Activated CD4-positive, CD25-positive, alpha-beta regulatory T cell treated with anti-CD3 and anti-CD28 coated beads, Interleukin-2, amount 50 U/mL, for 24 hours (primary cell): ENCODE data around the gene SYT8.

Source experiments
- ATAC-seq, 2 donors: fragments of 150-1000 bp; cut with Tn5 transposase; one replicate each; pipeline ENCODE4 v1.10.0; 2021; ENCODE audit warnings: mild to moderate bottlenecking in 1 of 2, moderate library complexity in 1 of 2

Gene SYT8

GRCh38 chr11:1846453-1846932, 11.7 kb downstream of the SYT8 start:
- no peak for ATAC-seq

DNA sequence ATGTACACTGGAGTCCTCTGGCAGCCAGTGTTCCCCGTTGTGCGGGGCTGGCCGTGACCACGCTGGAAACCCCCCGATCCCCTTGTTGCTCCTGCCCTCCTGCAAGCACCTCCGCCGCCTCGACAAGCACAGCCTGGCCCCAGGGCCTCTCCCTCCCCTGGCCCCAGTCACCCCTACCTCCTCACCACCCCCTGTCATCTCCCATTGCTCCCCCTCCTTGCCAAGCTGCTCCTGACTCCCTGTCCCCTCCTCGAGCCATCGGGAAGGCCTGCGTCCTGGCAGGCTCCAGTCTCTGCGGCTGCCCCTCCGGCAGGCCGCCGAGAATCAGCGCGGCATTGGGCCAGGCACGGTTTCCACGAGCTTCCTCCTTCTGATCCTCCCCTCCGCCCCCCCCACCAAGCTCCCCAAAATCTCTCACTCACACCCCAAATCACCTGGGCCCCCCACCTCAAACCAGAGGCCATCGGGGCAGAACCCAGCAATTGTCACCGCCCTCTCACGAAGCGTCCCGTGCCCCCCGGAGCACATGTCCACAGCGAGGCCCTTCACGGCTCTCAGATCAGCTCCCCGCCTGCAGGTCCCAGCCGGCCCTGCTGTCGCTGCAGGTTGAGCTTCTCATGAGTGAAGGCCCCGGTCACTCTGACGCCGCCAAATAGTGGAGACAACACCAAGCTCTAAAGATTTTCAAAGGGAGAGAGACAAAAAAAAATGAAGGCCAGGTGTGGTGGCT, 12.4 kb downstream of the SYT8 start:
- ATAC-seq: no peak

GRCh38 chr11:1847926-1848639, 13.3 kb downstream of the SYT8 start:
- ATAC-seq: no peak

GRCh38 chr11:1848640-1849430, 14.0 kb downstream of the SYT8 start:
- no peak for ATAC-seq

DNA sequence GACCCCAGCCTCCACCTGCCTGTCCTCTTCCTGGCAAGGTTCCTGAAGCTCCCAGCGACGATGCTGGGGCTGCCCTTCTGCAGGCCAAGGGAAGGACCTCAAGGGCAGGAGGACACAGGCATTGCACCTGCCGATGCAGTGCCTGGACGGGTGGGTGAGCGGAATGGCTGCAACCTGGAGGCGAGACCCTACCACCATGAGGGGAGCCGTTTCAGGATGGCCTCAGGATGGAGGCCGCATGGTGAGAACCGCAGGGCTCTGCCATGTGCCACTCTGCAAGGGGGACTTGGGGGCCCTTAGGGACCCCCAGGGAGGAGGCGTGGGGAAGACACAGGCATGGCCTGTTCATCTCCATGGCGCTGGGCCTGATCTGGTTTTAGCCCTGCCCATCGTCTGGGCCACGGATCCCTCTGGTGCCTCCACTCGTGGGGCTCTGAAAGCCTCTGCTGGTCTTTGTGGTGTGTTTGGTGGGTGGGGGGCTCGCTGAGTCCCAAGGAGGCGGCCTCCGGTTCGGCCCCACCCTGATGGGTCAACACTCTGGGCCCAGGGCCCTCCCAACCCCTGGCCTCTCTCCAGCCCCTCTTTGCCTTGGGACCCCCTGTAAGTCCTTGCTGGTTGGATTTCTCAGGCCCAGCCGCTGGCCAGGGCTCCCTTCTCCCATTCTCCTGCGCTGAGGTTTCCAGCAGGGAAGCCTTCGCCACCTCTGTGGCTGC, 16.8 kb downstream of the SYT8 start:
- no peak for ATAC-seq

DNA sequence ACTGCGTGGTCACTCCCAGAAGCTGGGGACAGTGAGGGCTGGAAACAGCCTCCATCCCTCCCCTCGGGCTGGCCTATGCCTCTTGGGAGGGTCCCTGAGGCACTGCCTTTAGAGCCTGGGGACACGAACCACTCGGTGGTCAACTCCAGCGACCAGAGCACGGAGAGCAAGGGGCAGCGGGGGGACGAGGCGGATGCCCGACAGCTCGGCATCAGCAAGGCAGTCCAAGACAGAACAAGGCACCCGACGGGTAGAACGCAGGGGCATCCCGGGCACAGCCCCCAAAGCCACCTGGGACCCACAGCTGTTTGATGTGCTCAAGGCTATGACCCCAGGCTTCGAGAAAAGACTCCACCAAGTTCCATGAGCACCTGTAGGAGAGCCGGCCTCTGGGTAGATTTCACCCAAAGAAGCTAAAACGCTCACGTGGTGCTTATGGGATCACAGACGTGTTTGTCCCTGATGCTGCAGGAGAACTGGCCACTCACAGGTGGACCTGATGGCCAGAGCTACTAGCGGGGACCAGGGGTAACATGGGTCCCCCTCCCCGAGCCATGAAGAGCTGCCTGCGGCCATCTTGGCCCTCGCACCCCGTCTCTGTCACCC, 17.6 kb downstream of the SYT8 start:
- ATAC-seq: no peak

DNA sequence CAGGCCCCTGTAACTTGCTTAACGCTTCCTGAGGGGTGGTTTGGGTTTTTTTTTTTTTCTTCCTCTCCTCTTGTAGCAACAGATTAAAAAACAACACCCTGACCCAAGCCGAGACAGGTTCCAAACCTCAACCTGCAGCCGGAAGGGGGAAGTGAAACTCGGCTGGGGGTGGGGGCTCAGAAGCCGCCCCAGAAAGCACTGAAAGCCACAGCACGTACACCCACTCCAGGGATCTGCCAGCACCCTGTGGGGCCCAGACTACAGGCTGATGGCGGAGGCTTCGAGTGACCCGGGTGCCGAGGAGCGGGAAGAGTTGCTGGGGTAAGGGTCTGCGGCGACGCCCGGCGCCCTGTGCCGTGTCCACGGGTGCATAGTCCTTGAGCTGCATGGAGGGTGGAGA, 18.1 kb downstream of the SYT8 start, which contains the start of gene LSP1:
Gene LSP1, plus strand, starts transcription at position 208 of the 400 bp plus-strand sequence. Its CDS starts 61 bp downstream, at position 269.
- ATAC-seq: peak; percentile 61 to 65

DNA sequence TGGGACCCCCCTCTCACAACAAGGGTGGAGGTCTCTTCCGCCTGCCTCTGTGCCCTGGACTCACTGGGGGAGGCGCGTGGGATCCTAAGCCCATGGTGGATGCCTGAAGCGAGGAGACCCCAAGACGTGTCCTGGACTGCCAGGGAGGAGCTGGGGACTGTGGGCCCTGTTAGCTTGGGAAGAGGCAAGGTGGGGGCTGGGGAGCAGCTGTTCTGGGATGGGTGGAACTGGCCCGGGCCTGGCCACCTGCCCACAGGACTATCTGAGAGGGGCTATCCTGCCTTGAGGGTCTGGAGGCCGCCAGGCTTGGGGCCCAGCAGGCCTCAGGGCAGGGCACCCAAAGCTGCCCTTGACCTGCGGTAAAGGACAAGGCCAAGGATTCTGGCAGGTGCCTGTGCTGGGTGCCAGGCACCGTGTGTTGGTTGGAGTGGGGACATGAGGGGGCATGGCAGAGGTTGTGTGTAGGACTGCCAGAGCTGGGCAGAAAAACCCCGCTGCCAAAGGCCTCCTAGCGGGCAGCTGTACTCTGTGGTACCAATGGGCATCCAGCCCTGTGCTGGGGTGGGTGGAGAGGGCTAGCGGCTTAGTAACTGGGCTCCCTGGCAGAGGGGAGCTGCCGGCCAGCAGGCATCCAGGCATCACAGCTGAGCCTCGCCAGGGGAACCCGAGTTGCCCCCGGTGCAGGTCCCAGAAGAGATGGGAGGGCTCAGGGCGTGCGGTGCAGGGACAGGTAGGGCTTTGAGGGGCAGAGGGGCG, 18.8 kb downstream of the SYT8 start:
- peak in 1 of 2 donors; percentile 2 for ATAC-seq

- ATAC-seq: no peak
Observed at GRCh38 chr11:1854132-1854948, 19.6 kb downstream of the SYT8 start.

DNA sequence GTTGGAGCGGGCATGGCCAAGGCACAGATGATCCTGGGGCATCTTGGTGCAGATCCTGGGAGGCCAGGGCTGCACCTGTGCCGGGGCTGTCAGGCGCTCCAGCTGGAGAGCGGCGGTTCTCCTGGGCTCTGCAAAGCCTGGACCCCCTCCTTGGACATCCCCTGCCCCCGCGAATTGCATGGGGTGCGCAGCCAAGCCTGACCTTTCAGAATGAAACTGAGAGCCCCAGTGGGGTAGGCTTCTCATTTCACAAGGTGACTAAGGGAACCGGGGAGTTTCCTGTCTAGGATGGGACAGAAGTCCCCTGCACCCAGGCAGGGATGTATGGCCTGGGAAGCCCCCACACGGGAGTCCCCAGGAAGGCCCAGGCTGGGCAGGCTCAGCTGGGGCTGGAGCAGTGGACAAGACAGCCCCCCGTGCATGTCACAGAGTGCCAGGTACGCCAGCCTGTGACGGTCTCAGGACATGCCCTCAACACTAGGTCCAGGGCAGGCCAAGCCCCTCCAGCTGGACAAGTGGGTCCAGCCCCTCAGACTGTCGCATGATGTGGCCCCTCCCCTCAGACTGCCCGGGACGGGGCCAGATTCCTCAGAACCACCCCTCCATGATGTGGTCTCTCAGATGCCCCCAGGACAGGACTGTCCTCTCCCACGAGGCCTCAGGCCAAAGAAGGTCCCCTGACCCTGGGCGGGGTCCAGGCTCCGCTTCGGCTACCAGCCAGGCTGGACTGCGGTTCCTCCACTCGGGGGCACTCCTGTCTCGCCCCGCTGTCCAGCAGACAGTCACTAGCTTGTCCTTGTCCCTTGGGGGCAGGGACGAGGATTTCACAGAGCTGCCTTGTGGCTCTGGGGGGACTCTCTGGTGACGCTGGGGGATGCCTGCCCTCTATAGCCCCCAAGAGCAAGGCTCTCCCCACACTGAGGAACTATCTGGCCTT, 20.4 kb downstream of the SYT8 start:
- peak; percentile 56 to 57 for ATAC-seq

DNA sequence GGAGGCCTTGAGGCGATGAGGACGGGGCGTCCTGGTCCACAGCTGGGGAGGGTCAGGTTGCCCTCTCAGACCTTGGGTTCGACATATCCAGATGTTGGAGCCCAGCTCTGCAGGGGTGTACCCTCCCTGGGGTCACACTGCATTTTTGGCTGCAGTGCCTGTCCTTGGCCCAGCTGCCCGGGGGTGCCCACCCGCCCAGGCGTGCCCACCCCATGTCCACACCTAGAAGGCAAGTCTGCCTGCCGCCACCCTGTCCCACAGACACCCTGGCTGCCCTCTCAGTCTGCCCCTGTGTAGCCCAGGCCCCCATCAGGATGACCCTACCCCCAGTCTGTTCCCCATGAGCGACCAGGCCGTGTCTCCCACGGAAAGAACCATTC, 21.1 kb downstream of the SYT8 start:
- ATAC-seq: no peak

DNA sequence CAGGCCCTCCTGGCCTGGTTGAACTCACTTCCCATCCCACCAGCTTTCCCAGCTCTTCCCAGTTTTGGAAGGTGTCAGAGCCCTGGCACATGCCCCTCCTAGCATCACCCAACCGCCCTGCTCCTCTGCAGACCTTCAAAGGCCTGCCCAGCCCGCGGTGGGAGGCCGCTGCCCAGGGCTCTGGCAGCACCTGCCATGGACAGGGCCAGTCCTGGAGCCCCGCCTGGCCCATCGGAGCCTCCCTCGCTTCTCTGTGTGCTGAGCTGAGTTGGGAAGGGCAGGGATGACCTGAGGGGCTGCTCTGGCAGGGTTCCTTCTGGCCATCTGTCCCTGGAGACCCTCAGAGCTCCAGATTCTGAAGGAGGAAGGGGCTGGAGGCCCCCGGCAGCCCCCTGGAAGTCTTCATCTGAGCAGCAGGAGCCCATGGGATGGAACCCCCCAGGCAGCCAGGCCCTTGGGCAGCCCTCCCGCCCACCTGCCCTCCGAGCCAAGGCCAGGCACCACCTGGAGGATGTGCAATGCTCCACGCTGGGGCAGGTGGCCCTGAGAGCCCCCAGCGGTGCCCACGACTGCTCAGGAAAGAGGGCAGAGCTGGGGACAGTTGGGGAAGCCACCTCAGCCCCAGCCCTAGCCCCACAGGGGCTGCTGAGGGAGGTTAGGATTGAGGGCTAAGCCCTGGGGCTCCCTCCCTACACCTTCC, 21.7 kb downstream of the SYT8 start:
- ATAC-seq: no peak

GRCh38 chr11:1857064-1857463, 22.3 kb downstream of the SYT8 start:
- no peak for ATAC-seq

DNA sequence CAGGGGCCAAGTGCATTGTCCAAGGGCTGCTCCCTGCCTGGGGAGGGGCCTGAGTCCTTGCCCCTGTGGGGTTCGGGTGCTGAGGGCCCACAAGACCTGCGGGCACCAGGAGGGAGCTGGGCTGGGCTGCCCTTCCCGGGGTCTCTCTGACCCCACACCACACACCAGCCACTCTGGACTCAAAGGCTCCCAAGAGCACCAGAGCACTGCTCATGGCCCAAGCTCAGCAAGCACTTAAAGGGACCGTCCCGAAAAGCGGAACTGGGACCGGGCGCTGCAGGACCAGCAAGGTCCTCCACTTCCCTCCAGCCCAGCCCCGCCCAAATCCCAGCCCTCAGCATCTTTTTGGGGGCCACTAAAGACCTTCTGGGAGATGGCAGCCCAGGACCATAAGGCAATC, 23.4 kb downstream of the SYT8 start:
- ATAC-seq: no peak

DNA sequence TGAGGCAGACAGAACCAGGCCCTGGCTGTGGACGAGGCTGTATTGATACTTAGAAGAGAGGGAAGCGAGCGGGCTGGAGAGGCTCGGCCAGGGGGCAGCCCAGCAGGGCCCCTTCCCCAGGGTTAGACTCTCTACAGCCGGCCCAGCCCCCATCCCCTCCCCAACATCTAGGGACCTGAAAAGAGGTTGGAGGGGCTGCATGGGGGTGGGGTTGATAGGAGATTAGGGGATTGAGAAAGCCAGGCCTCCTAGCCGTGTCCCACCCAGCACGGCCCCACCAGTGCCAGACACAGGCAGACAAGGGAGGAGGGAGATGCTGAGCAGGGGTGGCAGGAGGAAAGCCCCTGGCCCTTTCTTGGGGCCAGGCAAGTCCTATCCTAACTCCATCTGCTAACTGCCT, 23.8 kb downstream of the SYT8 start:
- no peak for ATAC-seq

DNA sequence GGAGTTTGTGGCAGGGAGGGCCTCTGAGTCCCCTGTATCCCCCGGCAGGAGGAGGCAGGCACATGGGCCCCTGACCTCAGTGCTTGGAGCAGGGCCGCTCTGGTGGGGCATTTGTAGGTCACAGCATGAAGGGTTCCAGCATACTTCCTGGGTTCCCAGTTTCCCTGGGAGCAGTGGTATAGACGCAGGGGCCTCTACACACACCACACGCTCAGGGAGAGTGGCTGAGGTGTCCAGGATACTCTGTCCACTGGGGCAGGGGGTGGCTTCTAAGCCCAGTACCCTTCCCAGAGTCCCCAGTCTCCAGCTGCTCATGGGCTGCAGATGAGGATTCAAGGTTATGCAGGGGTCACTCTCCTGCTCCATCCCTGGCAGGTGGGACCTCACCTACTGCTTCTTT, 24.2 kb downstream of the SYT8 start:
- no peak for ATAC-seq

DNA sequence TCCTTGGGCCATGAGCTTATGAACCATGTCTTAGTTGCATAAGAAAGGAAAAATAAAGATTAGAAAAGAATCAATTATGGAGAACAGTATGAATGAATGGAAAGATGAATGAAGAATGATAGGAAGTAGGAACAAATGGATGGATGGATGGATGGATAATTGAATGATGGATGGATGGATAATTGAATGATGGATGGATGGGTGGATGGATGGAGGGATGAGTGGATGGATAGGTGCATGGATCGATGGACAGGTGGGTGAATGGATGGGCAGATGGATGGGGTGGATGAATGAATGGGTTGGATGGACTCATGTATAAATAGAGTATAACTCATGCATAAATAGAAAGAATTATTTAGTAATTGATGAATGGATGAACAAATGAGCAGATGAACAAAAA, 25.3 kb downstream of the SYT8 start:
- no peak for ATAC-seq
